HepG2 (cell line): Measurements from ENCODE around the gene SPAAR. TPM values are rescaled to one million over a fixed set of nuclear protein-coding genes. Genes with fewer than 3 reads are reported as not detected.

Source experiments
- ATAC-seq: fragments of 200-7000 bp; cut with Tn5 transposase; 3 replicates; pipeline ENCODE4 v1.9.1; 2020; ENCODE audit warnings: mild to moderate bottlenecking, moderate library complexity
- BruUV-seq: library from RNA; stranded (reverse); fragments of 400-500 nt; replicated peaks from 2 replicates; lab custom pipeline; 2021; lab: Mats Ljungman, UMichigan
- CTCF ChIA-PET: fragments of 300-600 bp; formaldehyde crosslinking; extraction: SDS; loops from one replicate; lab custom pipeline; 2021; ENCODE audit warnings: low total read pairs, inconsistent platforms, low intra/inter-chr PET ratio; lab: Yijun Ruan, JAX
- POLR2A ChIA-PET: fragments of 350-600 bp; sonication (Branson Sonifier 250); formaldehyde crosslinking; loops from one replicate; lab custom pipeline; 2020; ENCODE audit warnings: antibody characterized with exemption, inconsistent platforms; lab: Yijun Ruan, JAX
- DNase-seq: peaks from one replicate; pipeline ENCODE4 v3.0.0-alpha.2; 2015; ENCODE audit warnings: low spot score
- FAIRE-seq: peaks from 3 replicates; lab custom pipeline; 2011; peaks lifted over from hg19 to GRCh38; lab: Jason Lieb, UNC
- H2AFZ ChIP-seq: one replicate; pipeline ENCODE4 v1.6.1; 2011; ENCODE audit warnings: low read length, inconsistent platforms
- H3K27ac ChIP-seq: fragments of 300-600 bp; 3 replicates; pipeline ENCODE4 v1.8.0; 2011; ENCODE audit warnings: mixed run types, mild to moderate bottlenecking, mixed read lengths, low read length, inconsistent platforms; ENCODE audit not compliant: insufficient read depth; ENCODE audit errors: extremely low read length
- H3K27me3 ChIP-seq, 2 experiments: fragments of 200-600 bp in 1 of 2; 2 replicates in 1 of 2; 3 replicates in 1 of 2; pipeline versions ENCODE4 v1.6.0 to v1.8.0; 2011; ENCODE audit warnings: low read length in 2 of 2, mild to moderate bottlenecking in 2 of 2, moderate library complexity in 2 of 2, inconsistent platforms in 1 of 2; ENCODE audit not compliant: insufficient read depth in 2 of 2, control insufficient read depth in 1 of 2
- H3K36me3 ChIP-seq, 2 experiments: fragments of 200-600 bp in 1 of 2; replicated peaks in 1 of 2; 2 replicates in 1 of 2; 3 replicates in 1 of 2; pipeline versions ENCODE4 v1.5.1 to v1.8.0; 2011; ENCODE audit warnings: low read length in 2 of 2, inconsistent platforms in 1 of 2; ENCODE audit not compliant: insufficient read depth in 2 of 2, control insufficient read depth in 1 of 2
- H3K4me1 ChIP-seq: 2 replicates; pipeline ENCODE4 v1.5.1; 2012; ENCODE audit warnings: low read length, inconsistent platforms; ENCODE audit not compliant: insufficient read depth
- H3K4me2 ChIP-seq: 2 replicates; pipeline ENCODE4 v1.6.0; 2011; ENCODE audit warnings: low read depth, low read length, inconsistent platforms
- H3K4me3 ChIP-seq, 3 experiments: fragments of 200-600 bp in 1 of 3; sonication (generic), shearing (Covaris generic) in 1 of 3; replicated peaks in 1 of 3; 2 replicates each; pipeline ENCODE4 v1.5.1; 2011 to 2016; ENCODE audit warnings: low read length in 3 of 3, inconsistent platforms in 2 of 3, low read depth in 2 of 3, mild to moderate bottlenecking in 2 of 3, control low read depth in 1 of 3, mixed read lengths in 1 of 3; ENCODE audit not compliant: insufficient read depth in 1 of 3
- H3K79me2 ChIP-seq: one replicate; pipeline ENCODE4 v1.6.1; 2011; ENCODE audit warnings: low read length, inconsistent platforms; ENCODE audit not compliant: insufficient read depth
- H3K9ac ChIP-seq: 2 replicates; pipeline ENCODE4 v1.6.0; 2011; ENCODE audit warnings: mild to moderate bottlenecking, low read depth, low read length, inconsistent platforms; ENCODE audit not compliant: insufficient read depth
- H3K9me3 ChIP-seq: 2 replicates; pipeline ENCODE4 v1.5.1; 2012; ENCODE audit warnings: mild to moderate bottlenecking, low read length
- H4K20me1 ChIP-seq: 2 replicates; pipeline ENCODE4 v1.6.0; 2011; ENCODE audit warnings: inconsistent platforms, mild to moderate bottlenecking, low read length, moderate library complexity; ENCODE audit not compliant: insufficient read depth
- ELF1 ChIP-seq: sonication (generic); formaldehyde crosslinking; IDR thresholded peaks from 2 replicates; pipeline ENCODE4 v1.4.0; 2020; ENCODE audit warnings: missing genetic modification reagents
- ETV5 ChIP-seq: IDR thresholded peaks from 2 replicates; pipeline ENCODE4 v1.6.1; 2018; ENCODE audit warnings: missing biosample characterization, missing genetic modification reagents, inconsistent platforms, borderline replicate concordance
- FLYWCH1 ChIP-seq: sonication (generic); formaldehyde crosslinking; IDR thresholded peaks from 2 replicates; pipeline ENCODE4 v1.8.1; 2023; ENCODE audit warnings: mild to moderate bottlenecking, missing genetic modification reagents
- KMT2A ChIP-seq: sonication (generic); formaldehyde crosslinking; IDR thresholded peaks from 2 replicates; pipeline ENCODE4 v1.4.0; 2020; ENCODE audit warnings: missing genetic modification reagents
- NPAS2 ChIP-seq: sonication (generic); formaldehyde crosslinking; IDR thresholded peaks from 2 replicates; pipeline ENCODE4 v1.8.0; 2022; ENCODE audit warnings: mild to moderate bottlenecking, missing genetic modification reagents, borderline replicate concordance
- PHF8 ChIP-seq: sonication (generic); formaldehyde crosslinking; IDR thresholded peaks from 2 replicates; pipeline ENCODE4 v1.5.0; 2020; ENCODE audit warnings: missing genetic modification reagents
- TARDBP ChIP-seq: sonication (generic); formaldehyde crosslinking; IDR thresholded peaks from 2 replicates; pipeline ENCODE4 v1.8.0; 2022; ENCODE audit warnings: mild to moderate bottlenecking, missing genetic modification reagents
- TBP ChIP-seq: sonication (generic); formaldehyde crosslinking; IDR thresholded peaks from 2 replicates; pipeline ENCODE4 v1.5.0; 2020; ENCODE audit warnings: missing genetic modification reagents
- TBX3 ChIP-seq: fragments of 450-650 bp; IDR thresholded peaks from 2 replicates; pipeline ENCODE4 v1.6.1; 2017; ENCODE audit warnings: antibody characterized with exemption, mild to moderate bottlenecking, inconsistent platforms, borderline replicate concordance
- ZNF264 ChIP-seq: sonication (generic); formaldehyde crosslinking; IDR thresholded peaks from 2 replicates; pipeline ENCODE4 v1.4.0; 2020; ENCODE audit warnings: missing genetic modification reagents
- ZNF775 ChIP-seq: sonication (generic); formaldehyde crosslinking; IDR thresholded peaks from 2 replicates; pipeline ENCODE4 v1.4.0; 2020; ENCODE audit warnings: missing genetic modification reagents, mild to moderate bottlenecking, moderate library complexity, borderline replicate concordance
- WGBS: methylation state at CpG from one replicate; pipeline ENCODE4 v1.1.6; 2017; ENCODE audit warnings: low lambda C conversion rate; 5-methylcytosine and 5-hydroxymethylcytosine counted together
- in situ Hi-C: cut with HindIII; loops from 2 replicates; pipeline ENCODE4 v1.10.0; 2017; ENCODE audit warnings: low pct_unique_long_range_greater_than_20kb; ENCODE audit not compliant: extremely low pct_ligation_motif_present
- intact Hi-C: fragments of 100-400 bp; cut with micrococcal nuclease; formaldehyde crosslinking; loops from one replicate; pipeline ENCODE4 v1.10.0; 2022; ENCODE audit not compliant: unreplicated experiment
- polyA plus RNA-seq, 8 experiments: library from polyadenylated mRNA; depleted of rRNA in 3 of 8; stranded (reverse) in 7 of 8; unstranded in 1 of 8; fragments of >200 nt; fragmentation: Illumina TruSeq in 4 of 8; extraction: Trizol in 4 of 8; gene quantifications; 2 replicates each; pipeline versions ENCODE4 v1.2.1 to v1.2.3, GENCODE V29; 2011 to 2016; ENCODE audit warnings: low read depth in 4 of 8, missing spikeins in 1 of 8, mixed read lengths in 1 of 8; ENCODE audit not compliant: insufficient read depth in 1 of 8
- total RNA-seq, 5 experiments: library from RNA; depleted of rRNA; stranded (reverse); fragments of >200 nt; fragmentation: Illumina TruSeq; extraction: Trizol; gene quantifications; 2 replicates each; pipeline ENCODE4 v1.2.3, GENCODE V29; 2016; ENCODE audit warnings: low read depth in 1 of 5
- TF ChIP-seq, protein P1 (sequence below): sonication (generic); formaldehyde crosslinking; IDR thresholded peaks from 2 replicates; pipeline ENCODE4 v1.4.0; 2020; ENCODE audit warnings: mild to moderate bottlenecking, missing genetic modification reagents
- TF ChIP-seq, protein P2 (sequence below): sonication (generic); formaldehyde crosslinking; IDR thresholded peaks from 2 replicates; pipeline ENCODE4 v1.4.0; 2020; ENCODE audit warnings: missing genetic modification reagents
- TF ChIP-seq, protein P3 (sequence below): sonication (generic); formaldehyde crosslinking; IDR thresholded peaks from 2 replicates; pipeline ENCODE4 v1.8.0; 2022; ENCODE audit warnings: low read depth, missing genetic modification reagents
- TF ChIP-seq, protein P4 (sequence below): IDR thresholded peaks from 2 replicates; pipeline ENCODE4 v1.6.1; 2016; ENCODE audit warnings: missing compliant biosample characterization, missing genetic modification reagents, borderline replicate concordance

SPAAR gene
- total and polyA plus RNA-seq, 2 of the 13 experiments (the other 11 are each of a cell fraction or from before 2014, with no cell fraction given): 0.07 TPM; not detected in 1

DNA sequence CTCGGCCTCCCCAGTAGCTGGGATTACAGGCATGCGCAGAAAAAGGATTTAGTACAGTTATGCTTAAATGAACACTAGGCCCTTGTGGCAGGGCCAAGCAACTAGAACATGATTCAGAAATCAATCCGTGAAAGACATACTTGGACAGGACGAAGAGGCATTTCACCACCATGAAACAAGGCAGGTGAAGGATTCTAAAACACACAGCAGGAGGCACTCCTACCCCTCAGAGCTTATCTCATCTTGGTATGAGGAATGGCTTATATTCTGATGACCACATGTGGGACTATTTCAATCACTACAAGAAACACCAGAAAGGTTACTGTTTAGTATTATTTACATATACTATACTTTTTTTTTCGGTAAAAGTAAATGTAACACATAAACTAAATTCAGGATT is 33.0 kb downstream of the SPAAR start:
- Histone ChIP-seq H3K36me3 (no peaks in the 10 kb centered on the region), H3K79me2 (no peaks in the 10 kb centered on the region), H3K27me3 (peaks cover 0 to 3% of the 10 kb centered on the region in 2 experiments; a peak in 2 of 5 replicates), H3K4me1 (peaks cover 9% of the 10 kb centered on the region), H2AFZ (no peak overlapping the region), H3K9me3 (peaks cover 5% of the 10 kb centered on the region; the same call in 1 of the 2 replicates), H3K27ac (no peak overlapping the region), H3K4me2 (no peak overlapping the region), H3K4me3 (no peak overlapping the region), H3K9ac (no peak overlapping the region), H4K20me1 (no peaks in the 10 kb centered on the region)
- BruUV-seq: no TSS peak
- intact Hi-C loops: no loop called here
- CTCF ChIA-PET: no interaction called here
- POLR2A ChIA-PET: no interaction called here
- TF ChIP-seq FLYWCH1 (CRISPR knock-in tag) (no peak), PHF8 (no peak), ETV5 (no peak), ELF1 (CRISPR knock-in tag) (no peak), ZNF775 (no peak)
- TF ChIP-seq, protein P1, sequence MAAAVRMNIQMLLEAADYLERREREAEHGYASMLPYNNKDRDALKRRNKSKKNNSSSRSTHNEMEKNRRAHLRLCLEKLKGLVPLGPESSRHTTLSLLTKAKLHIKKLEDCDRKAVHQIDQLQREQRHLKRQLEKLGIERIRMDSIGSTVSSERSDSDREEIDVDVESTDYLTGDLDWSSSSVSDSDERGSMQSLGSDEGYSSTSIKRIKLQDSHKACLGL (CRISPR knock-in tag): no peak
- no peak for DNase-seq
- 37% methylated on average over 5 of the region's 5 CpGs for WGBS
- FAIRE-seq: no peak
- ATAC-seq: no peak
- in situ Hi-C loops: no loop called here

DNA sequence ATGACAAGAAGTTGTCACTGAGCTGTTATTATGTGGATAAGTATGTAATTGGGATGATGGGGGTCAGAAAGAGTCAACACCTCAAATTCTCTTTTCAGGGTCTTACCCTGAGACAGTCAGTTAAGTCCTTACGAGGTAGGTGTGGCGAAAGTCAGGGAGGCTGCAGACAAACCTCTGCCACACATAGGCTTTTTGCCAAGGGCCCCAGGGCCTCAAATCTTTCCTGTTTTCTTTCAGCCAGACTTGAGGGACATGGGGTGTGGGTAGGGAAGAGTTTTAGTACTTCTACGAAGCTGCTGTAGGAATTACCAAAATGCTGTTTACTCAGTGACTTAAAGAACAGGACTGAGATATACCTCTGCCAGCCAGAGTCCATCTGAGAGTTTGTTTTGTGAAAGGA is 34.9 kb downstream of the SPAAR start:
- WGBS: 59% methylated on average over 3 of the region's 3 CpGs
- Histone ChIP-seq H3K27me3 (peaks cover 0 to under 1% of the 10 kb centered on the region in 2 experiments; a peak in 1 of 5 replicates), H4K20me1 (no peaks in the 10 kb centered on the region), H3K4me1 (peaks cover 9% of the 10 kb centered on the region), H3K9ac (no peak overlapping the region), H3K27ac (no peak overlapping the region), H3K79me2 (no peaks in the 10 kb centered on the region), H3K4me2 (no peak overlapping the region), H3K36me3 (no peaks in the 10 kb centered on the region), H3K4me3 (no peak overlapping the region), H2AFZ (no peak overlapping the region), H3K9me3 (peaks cover 5% of the 10 kb centered on the region; the same call in 1 of the 2 replicates)
- ChIA-PET POLR2A (no interaction called here), CTCF (no interaction called here)
- BruUV-seq: no TSS peak
- in situ Hi-C loops (no loop called here), intact Hi-C loops (no loop called here)
- no peak for DNase-seq
- no peak for FAIRE-seq
- no peak for ATAC-seq
- TF ChIP-seq, protein P2, sequence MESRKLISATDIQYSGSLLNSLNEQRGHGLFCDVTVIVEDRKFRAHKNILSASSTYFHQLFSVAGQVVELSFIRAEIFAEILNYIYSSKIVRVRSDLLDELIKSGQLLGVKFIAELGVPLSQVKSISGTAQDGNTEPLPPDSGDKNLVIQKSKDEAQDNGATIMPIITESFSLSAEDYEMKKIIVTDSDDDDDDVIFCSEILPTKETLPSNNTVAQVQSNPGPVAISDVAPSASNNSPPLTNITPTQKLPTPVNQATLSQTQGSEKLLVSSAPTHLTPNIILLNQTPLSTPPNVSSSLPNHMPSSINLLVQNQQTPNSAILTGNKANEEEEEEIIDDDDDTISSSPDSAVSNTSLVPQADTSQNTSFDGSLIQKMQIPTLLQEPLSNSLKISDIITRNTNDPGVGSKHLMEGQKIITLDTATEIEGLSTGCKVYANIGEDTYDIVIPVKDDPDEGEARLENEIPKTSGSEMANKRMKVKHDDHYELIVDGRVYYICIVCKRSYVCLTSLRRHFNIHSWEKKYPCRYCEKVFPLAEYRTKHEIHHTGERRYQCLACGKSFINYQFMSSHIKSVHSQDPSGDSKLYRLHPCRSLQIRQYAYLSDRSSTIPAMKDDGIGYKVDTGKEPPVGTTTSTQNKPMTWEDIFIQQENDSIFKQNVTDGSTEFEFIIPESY: no peak
- TF ChIP-seq ZNF264 (no peak), TBX3 (no peak), KMT2A (CRISPR knock-in tag) (no peak), TARDBP (no peak), ETV5 (no peak), NPAS2 (no peak), TBP (CRISPR knock-in tag) (no peak)
- TF ChIP-seq, protein P3, sequence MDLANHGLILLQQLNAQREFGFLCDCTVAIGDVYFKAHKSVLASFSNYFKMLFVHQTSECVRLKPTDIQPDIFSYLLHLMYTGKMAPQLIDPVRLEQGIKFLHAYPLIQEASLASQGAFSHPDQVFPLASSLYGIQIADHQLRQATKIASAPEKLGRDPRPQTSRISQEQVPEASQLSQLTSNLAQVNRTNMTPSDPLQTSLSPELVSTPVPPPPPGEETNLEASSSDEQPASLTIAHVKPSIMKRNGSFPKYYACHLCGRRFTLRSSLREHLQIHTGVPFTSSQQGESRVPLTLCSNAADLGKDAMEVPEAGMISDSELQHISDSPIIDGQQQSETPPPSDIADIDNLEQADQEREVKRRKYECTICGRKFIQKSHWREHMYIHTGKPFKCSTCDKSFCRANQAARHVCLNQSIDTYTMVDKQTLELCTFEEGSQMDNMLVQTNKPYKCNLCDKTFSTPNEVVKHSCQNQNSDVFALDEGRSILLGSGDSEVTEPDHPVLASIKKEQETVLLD (CRISPR knock-in tag): no peak
- TF ChIP-seq, protein P4, sequence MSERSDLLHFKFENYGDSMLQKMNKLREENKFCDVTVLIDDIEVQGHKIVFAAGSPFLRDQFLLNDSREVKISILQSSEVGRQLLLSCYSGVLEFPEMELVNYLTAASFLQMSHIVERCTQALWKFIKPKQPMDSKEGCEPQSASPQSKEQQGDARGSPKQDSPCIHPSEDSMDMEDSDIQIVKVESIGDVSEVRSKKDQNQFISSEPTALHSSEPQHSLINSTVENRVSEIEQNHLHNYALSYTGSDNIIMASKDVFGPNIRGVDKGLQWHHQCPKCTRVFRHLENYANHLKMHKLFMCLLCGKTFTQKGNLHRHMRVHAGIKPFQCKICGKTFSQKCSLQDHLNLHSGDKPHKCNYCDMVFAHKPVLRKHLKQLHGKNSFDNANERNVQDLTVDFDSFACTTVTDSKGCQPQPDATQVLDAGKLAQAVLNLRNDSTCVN (CRISPR knock-in tag): no peak
